ENCODE data around the gene SAMD4A.

DNA sequence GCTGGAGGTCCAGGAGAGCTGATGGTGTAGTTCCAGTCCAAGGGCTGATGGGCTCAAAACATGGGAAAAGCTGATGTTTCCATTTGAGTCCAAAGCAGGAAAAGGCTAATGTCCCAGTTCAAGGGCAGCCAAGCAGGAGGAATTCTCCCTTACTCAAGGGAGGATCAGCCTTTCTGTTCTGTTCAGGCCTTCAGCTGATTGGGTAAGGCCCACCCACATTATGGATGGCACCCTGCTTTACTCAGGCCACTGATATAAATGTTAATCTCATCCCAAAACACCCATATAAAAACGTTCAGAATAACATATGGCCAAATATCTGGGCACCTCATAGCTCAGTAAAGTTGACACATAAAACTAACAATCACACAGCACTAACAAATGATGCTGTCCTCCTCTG is 64.1 kb downstream of the SAMD4A start:
- TF ChIP-seq POLR2AphosphoS5 (IDR thresholded peaks at IDR 0.05; ENCODE audit: borderline replicate concordance, low read depth, low read length), result no peak
- no peak for TF ChIP-seq EZH2 (IDR thresholded peaks at IDR 0.05)
- no peak for TF ChIP-seq FOXP2 (optimal IDR thresholded peaks at IDR 0.05; ENCODE audit: control extremely low read depth, extremely low read length, insufficient read depth)
